Neural progenitor cell (in vitro differentiated cells): ENCODE measurements around the gene VEGFA. TPM values are rescaled to one million over a fixed set of nuclear protein-coding genes. Genes with fewer than 3 reads are reported as not detected.

Experiments used
- DNase-seq: peaks from one replicate; pipeline ENCODE4 v3.0.0-alpha.2; 2016; ENCODE audit warnings: low spot score
- H2AFZ ChIP-seq: fragments of 200-600 bp; sonication (generic); replicated peaks from 2 replicates; pipeline ENCODE4 v1.6.1; 2016; ENCODE audit warnings: antibody characterized with exemption
- H3F3A ChIP-seq: fragments of 200-600 bp; sonication (generic); 2 replicates; pipeline ENCODE4 v1.6.1; 2016; ENCODE audit warnings: antibody characterized with exemption, low read depth
- H3K27ac ChIP-seq: fragments of 200-600 bp; sonication (generic); 2 replicates; pipeline ENCODE4 v1.5.1; 2016; ENCODE audit warnings: mild to moderate bottlenecking
- H3K27me3 ChIP-seq: fragments of 200-600 bp; sonication (generic); 2 replicates; pipeline ENCODE4 v1.6.1; 2016; ENCODE audit warnings: mild to moderate bottlenecking, moderate library complexity
- H3K36me3 ChIP-seq: fragments of 200-600 bp; sonication (generic); 2 replicates; pipeline ENCODE4 v1.5.1; 2016
- H3K4me1 ChIP-seq: fragments of 200-600 bp; sonication (generic); 2 replicates; pipeline ENCODE4 v1.6.1; 2016; ENCODE audit warnings: mixed run types
- H3K4me2 ChIP-seq: fragments of 200-600 bp; sonication (generic); 2 replicates; pipeline ENCODE4 v1.6.1; 2016
- H3K4me3 ChIP-seq: fragments of 200-600 bp; sonication (generic); 2 replicates; pipeline ENCODE4 v1.5.1; 2016
- H3K79me2 ChIP-seq: fragments of 200-600 bp; sonication (generic); 2 replicates; pipeline ENCODE4 v1.6.1; 2016; ENCODE audit warnings: low read depth
- H3K9ac ChIP-seq: fragments of 200-600 bp; sonication (generic); 2 replicates; pipeline ENCODE4 v1.6.1; 2016
- H3K9me3 ChIP-seq: fragments of 200-600 bp; sonication (generic); 2 replicates; pipeline ENCODE4 v1.5.1; 2016; ENCODE audit warnings: low read depth
- H4K20me1 ChIP-seq: fragments of 200-600 bp; sonication (generic); 2 replicates; pipeline ENCODE4 v1.6.1; 2016; ENCODE audit warnings: low read depth
- H3K27ac Mint-ChIP-seq: 3 replicates; pipeline ENCODE4 v1.8.0; 2021; ENCODE audit warnings: mixed read lengths
- H3K27me3 Mint-ChIP-seq: 2 replicates; pipeline ENCODE4 v1.8.0; 2022; ENCODE audit warnings: low read depth, mild to moderate bottlenecking, inconsistent platforms, moderate library complexity, mixed read lengths; ENCODE audit not compliant: insufficient read depth
- H3K36me3 Mint-ChIP-seq: 3 replicates; pipeline ENCODE4 v1.8.0; 2021; ENCODE audit warnings: mixed read lengths
- H3K4me1 Mint-ChIP-seq: 3 replicates; pipeline ENCODE4 v1.8.0; 2021; ENCODE audit warnings: mixed read lengths
- H3K4me3 Mint-ChIP-seq: 3 replicates; pipeline ENCODE4 v1.8.0; 2021; ENCODE audit warnings: mild to moderate bottlenecking, moderate library complexity, mixed read lengths
- H3K9me3 Mint-ChIP-seq: 3 replicates; pipeline ENCODE4 v1.8.0; 2020; ENCODE audit warnings: mixed read lengths
- CTCF ChIP-seq: fragments of 200-600 bp; sonication (generic); IDR thresholded peaks from 2 replicates; pipeline ENCODE4 v1.5.1; 2017; ENCODE audit warnings: antibody characterized with exemption, mild to moderate bottlenecking
- EZH2 ChIP-seq: fragments of 200-600 bp; sonication (generic); IDR thresholded peaks from 2 replicates; pipeline ENCODE4 v1.6.1; 2017; ENCODE audit warnings: antibody characterized with exemption, mild to moderate bottlenecking, moderate library complexity
- EZH2phosphoT487 ChIP-seq: fragments of 200-600 bp; sonication (generic); IDR thresholded peaks from 2 replicates; pipeline ENCODE4 v1.6.1; 2017; ENCODE audit warnings: antibody characterized with exemption
- total RNA-seq: library from RNA; depleted of rRNA; stranded (reverse); fragments of >200 nt; gene quantifications from 2 replicates; pipeline ENCODE4 v1.2.3, GENCODE V29; 2015; ENCODE audit warnings: low replicate concordance

The VEGFA gene
- total RNA-seq, 1 donor from 2014 or later = 49.6 TPM

GRCh38 chr6:43771858-43772680, 2.1 kb downstream of the VEGFA start:
- Histone ChIP-seq H3K4me1 (peaks cover 39% of the 10 kb centered on the region), H3K4me2 (peak overlapping the region; percentile 99), H3K36me3 (no peaks in the 10 kb centered on the region), H3K9ac (peak overlapping the region; percentile 55), H3F3A (peaks cover 23% of the 10 kb centered on the region), H3K79me2 (peaks cover 67% of the 10 kb centered on the region), H3K27me3 (peaks cover 5% of the 10 kb centered on the region), H4K20me1 (peaks cover 66% of the 10 kb centered on the region), H3K4me3 (peak overlapping the region; percentile 70), H2AFZ (no peak overlapping the region), H3K9me3 (no peaks in the 10 kb centered on the region), H3K27ac (no peak overlapping the region)
- peaks cover 2% of the 10 kb centered on the region for H3K9me3 Mint-ChIP-seq
- H3K4me3 Mint-ChIP-seq = peak overlapping the region; percentile 99
- H3K4me1 Mint-ChIP-seq = peaks cover 41% of the 10 kb centered on the region
- H3K27me3 Mint-ChIP-seq = peaks cover 17% of the 10 kb centered on the region
- TF ChIP-seq CTCF (no peak), EZH2 (no peak), EZH2phosphoT487 (no peak)
- H3K27ac Mint-ChIP-seq = peak overlapping the region; percentile 97
- DNase-seq = peak; percentile 73
- H3K36me3 Mint-ChIP-seq = peaks cover 18% of the 10 kb centered on the region

- H3K9me3 Mint-ChIP-seq = peaks cover 2% of the 10 kb centered on the region
- H3K4me3 Mint-ChIP-seq = peak overlapping the region; percentile 99
- H3K36me3 Mint-ChIP-seq = peaks cover 22% of the 10 kb centered on the region
- TF ChIP-seq CTCF = peak; percentile 30
- no peak for TF ChIP-seq EZH2phosphoT487
- peak overlapping the region; percentile 99 for H3K4me2 ChIP-seq
- H3K4me1 ChIP-seq = peaks cover 33% of the 10 kb centered on the region
- H3K27me3 ChIP-seq = peaks cover 5% of the 10 kb centered on the region
- H3K27ac Mint-ChIP-seq = peak overlapping the region; percentile 97
- H3K4me3 ChIP-seq = peak overlapping the region; percentile 70
- H3K9me3 ChIP-seq = no peaks in the 10 kb centered on the region
- no peak overlapping the region for H3K9ac ChIP-seq
- peaks cover 23% of the 10 kb centered on the region for H3F3A ChIP-seq
- H3K36me3 ChIP-seq = no peaks in the 10 kb centered on the region
- DNase-seq = peak; percentile 80
- H3K27me3 Mint-ChIP-seq = peaks cover 17% of the 10 kb centered on the region
- no peak overlapping the region for H3K27ac ChIP-seq
- H4K20me1 ChIP-seq = peaks cover 70% of the 10 kb centered on the region
- H3K4me1 Mint-ChIP-seq = peaks cover 40% of the 10 kb centered on the region
- no peak overlapping the region for H2AFZ ChIP-seq
- H3K79me2 ChIP-seq = peaks cover 70% of the 10 kb centered on the region
Measured at GRCh38 chr6:43772681-43773049, 2.7 kb downstream of the VEGFA start.

GRCh38 chr6:43773050-43773979, 3.3 kb downstream of the VEGFA start:
- Mint-ChIP-seq H3K27me3 (peaks cover 17% of the 10 kb centered on the region), H3K4me3 (peak overlapping the region; percentile 99), H3K9me3 (peaks cover 2% of the 10 kb centered on the region), H3K36me3 (peaks cover 23% of the 10 kb centered on the region), H3K27ac (peak overlapping the region; percentile 60), H3K4me1 (peaks cover 40% of the 10 kb centered on the region)
- H3K4me1 ChIP-seq = peaks cover 31% of the 10 kb centered on the region
- no peak overlapping the region for H3K27ac ChIP-seq
- H3K79me2 ChIP-seq = peaks cover 70% of the 10 kb centered on the region
- no peak overlapping the region for H2AFZ ChIP-seq
- H3K9ac ChIP-seq = no peak overlapping the region
- DNase-seq = peak; percentile 54
- H3F3A ChIP-seq = peaks cover 23% of the 10 kb centered on the region
- peaks cover 76% of the 10 kb centered on the region for H4K20me1 ChIP-seq
- TF ChIP-seq EZH2 (no peak), CTCF (peak; percentile 62)
- H3K36me3 ChIP-seq = no peaks in the 10 kb centered on the region
- H3K27me3 ChIP-seq = peaks cover 5% of the 10 kb centered on the region
- peak overlapping the region; percentile 70 for H3K4me3 ChIP-seq
- peak overlapping the region; percentile 99 for H3K4me2 ChIP-seq
- H3K9me3 ChIP-seq = no peaks in the 10 kb centered on the region
